Fibroblast of upper back skin (primary cell): ENCODE data around the gene AOC1.
A peak's percentile ranks its signal among the peaks of the same experiment; 100 is the strongest.

Experiments used
- DNase-seq: peaks from one replicate; pipeline ENCODE4 v3.0.0-alpha.2; 2013

AOC1 gene

GRCh38 chr7:150858236-150859197, 6.2 kb downstream of the AOC1 start:
- no peak for DNase-seq

GRCh38 chr7:150860291-150860977, 8.1 kb downstream of the AOC1 start:
- DNase-seq = no peak

- DNase-seq = no peak
These were observed 8.6 kb downstream of the AOC1 start for GRCh38 chr7:150860978-150861295.

- no peak for DNase-seq
These were observed 10.0 kb downstream of the AOC1 start for GRCh38 chr7:150862356-150862755.

- DNase-seq = no peak
These were observed 11.6 kb downstream of the AOC1 start for GRCh38 chr7:150863946-150864345.

- DNase-seq = no peak
These were observed 14.7 kb downstream of the AOC1 start for GRCh38 chr7:150866932-150867564.

- DNase-seq = no peak
These were observed 15.3 kb downstream of the AOC1 start for GRCh38 chr7:150867605-150868004.

GRCh38 chr7:150869467-150869866, 17.1 kb downstream of the AOC1 start:
- no peak for DNase-seq

- no peak for DNase-seq
These were observed 19.3 kb downstream of the AOC1 start for GRCh38 chr7:150871601-150872000.

GRCh38 chr7:150874401-150875198, 22.3 kb downstream of the AOC1 start:
- DNase-seq = no peak

GRCh38 chr7:150875791-150876190, 23.5 kb downstream of the AOC1 start:
- no peak for DNase-seq

GRCh38 chr7:150876817-150877526, 24.7 kb downstream of the AOC1 start:
- DNase-seq = peak; percentile 63

- DNase-seq = no peak
These were observed 25.2 kb downstream of the AOC1 start for GRCh38 chr7:150877536-150877935.

GRCh38 chr7:150879345-150879744, 27.0 kb downstream of the AOC1 start:
- DNase-seq = peak; percentile 14

GRCh38 chr7:150881189-150881588, 28.9 kb downstream of the AOC1 start:
- no peak for DNase-seq

GRCh38 chr7:150890853-150891584, 38.7 kb downstream of the AOC1 start:
- DNase-seq = no peak

- no peak for DNase-seq
These were observed 39.4 kb downstream of the AOC1 start for GRCh38 chr7:150891740-150892139.

- DNase-seq = no peak
These were observed 43.5 kb downstream of the AOC1 start for GRCh38 chr7:150895809-150896208.

- DNase-seq = no peak
These were observed 44.4 kb downstream of the AOC1 start for GRCh38 chr7:150896562-150897209.

GRCh38 chr7:150897502-150898474, 45.5 kb downstream of the AOC1 start:
- DNase-seq = no peak
